Measurements from ENCODE around the gene CCDC174.
A peak's percentile ranks its signal among the peaks of the same experiment; 100 is the strongest.

Gene CCDC174

DNA sequence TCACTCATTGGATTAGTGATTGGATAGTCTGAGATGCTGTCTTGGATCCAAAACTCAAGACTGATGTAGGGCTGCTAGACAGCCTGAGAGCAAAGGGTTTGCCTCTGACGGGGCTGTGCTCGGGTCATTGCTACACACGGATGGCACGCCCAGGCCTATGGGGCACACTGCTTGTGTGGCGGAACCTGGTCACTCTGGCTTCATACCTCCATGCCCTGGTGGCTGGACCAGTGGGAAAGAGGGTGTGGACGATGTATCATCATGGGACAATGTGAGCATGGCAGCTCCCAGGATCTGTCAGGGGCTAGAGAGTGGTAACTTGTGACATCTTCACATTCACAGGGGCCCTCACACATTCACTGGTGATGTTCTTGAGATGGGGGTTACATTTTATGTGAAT, 18.1 kb upstream of the CCDC174 start:
- no peak overlapping the region for H3K4me3 ChIP-seq (ENCODE audit: low read depth, low read length)
- TF ChIP-seq, protein P1, sequence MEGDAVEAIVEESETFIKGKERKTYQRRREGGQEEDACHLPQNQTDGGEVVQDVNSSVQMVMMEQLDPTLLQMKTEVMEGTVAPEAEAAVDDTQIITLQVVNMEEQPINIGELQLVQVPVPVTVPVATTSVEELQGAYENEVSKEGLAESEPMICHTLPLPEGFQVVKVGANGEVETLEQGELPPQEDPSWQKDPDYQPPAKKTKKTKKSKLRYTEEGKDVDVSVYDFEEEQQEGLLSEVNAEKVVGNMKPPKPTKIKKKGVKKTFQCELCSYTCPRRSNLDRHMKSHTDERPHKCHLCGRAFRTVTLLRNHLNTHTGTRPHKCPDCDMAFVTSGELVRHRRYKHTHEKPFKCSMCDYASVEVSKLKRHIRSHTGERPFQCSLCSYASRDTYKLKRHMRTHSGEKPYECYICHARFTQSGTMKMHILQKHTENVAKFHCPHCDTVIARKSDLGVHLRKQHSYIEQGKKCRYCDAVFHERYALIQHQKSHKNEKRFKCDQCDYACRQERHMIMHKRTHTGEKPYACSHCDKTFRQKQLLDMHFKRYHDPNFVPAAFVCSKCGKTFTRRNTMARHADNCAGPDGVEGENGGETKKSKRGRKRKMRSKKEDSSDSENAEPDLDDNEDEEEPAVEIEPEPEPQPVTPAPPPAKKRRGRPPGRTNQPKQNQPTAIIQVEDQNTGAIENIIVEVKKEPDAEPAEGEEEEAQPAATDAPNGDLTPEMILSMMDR (IDR thresholded peaks at IDR 0.05; ENCODE audit: low read depth, low read length): no peak

DNA sequence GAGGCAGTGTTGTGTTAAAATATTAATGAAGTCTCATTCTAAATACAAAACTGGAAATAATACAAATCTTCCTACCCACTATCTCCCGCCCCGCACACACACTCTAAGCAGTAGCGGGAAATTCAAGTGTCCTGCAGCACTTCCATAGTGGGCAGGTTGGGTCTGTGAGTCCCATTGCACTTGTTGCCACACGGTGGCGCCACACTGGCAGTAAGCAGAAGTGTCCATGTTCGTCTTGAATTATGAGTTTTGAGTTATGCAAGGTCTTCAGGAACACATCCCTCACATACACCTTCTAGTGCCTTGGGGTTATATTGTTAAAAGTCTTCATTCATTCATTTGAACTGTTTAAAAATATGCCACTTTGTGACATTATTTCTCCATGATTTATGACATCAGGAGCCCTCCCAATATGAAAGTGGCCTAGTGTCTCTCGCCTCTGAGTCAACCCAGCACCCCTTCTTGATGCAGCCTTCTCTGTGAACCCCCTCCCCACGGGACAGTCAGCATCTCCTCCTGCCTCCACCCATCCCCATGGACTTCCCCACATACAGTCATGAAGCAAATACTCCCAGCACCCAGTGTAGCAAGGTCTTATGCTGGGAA, 17.6 kb upstream of the CCDC174 start:
- no peak overlapping the region for H3K4me3 ChIP-seq (ENCODE audit: low read depth, low read length)

DNA sequence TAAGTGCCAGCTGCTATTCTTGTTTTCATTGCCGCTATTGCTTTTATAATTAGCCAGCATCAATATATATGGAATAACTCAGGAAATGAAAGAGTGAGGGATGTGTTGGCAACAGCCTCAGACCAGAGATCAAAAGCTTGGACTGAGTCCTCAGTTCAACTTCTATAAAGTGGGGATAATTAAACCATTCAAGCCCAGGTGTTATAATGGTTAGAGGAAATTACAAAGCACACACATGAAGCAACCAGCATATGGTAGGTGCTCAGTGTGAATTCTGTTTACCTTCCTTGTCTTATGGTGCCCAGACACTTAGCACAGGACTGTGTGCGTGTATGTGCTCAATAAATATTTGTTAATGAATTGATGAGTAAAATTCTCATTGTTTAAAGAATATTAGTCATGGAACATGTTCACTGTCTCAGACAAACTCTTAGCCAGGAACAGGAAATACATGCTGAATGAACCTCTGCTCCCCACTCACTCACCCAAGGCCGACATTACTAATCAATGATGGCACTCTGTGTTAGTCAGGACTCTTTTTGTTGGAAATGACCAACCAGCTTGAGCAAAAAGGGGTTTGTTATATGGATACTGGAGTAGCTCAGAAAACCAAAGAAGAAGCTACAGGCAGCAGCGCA, 16.7 kb upstream of the CCDC174 start:
- TF ChIP-seq, protein P1 (IDR thresholded peaks at IDR 0.05; ENCODE audit: low read depth, low read length): no peak
- H3K4me3 ChIP-seq (ENCODE audit: low read depth, low read length): no peak overlapping the region

More for the DNA sequence above, 17.6 kb upstream of the CCDC174 start:
- TF ChIP-seq, protein P1 (IDR thresholded peaks at IDR 0.05; ENCODE audit: low read depth, low read length): peak; percentile 56

DNA sequence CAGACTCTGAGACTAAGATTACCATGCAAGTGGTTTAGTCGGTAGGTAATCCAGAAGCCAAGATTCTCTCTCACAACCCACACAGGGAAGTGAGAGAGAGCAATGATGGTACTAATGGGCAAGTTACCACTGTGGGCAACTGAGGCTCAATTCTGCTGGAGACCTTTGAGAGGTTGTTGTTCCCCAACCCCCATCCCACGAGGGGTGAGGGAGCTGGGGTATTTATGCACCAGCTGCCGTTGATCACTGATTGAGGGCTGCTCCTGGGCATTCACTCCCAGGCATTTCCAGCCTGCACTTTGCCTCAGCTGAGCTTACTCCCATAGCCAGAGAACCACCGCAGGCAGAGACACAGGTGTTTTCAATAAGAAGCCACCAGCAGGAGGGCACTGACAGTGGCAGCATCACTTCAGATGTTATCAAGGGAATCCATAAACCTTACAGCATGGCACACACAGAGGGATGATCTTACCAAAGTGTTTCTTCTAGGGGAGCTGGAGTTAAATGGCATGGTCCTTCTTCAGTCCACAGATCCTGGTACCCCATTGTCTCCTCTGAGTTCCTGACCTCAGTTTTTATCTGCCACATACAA, 15.0 kb upstream of the CCDC174 start:
- H3K4me3 ChIP-seq (ENCODE audit: low read depth, low read length): no peak overlapping the region

DNA sequence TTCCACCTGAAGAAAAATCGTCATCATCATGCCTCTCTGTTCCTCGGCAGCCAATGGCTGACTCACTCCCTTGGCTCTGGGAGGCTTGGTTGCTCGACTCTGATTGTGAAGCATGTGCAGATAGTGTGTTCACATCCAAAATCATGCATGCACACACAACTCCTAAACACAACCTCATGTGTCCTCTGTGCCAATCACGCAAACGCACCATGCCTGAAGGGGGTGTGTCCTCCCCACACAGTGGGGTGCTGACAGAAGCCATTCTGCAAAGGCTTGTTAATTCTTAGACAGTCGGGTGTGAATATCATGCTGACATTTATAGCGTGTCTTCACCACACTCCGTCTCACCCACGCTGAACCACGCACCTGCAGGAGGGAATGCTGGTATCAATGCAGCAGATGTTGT, 11.4 kb upstream of the CCDC174 start:
- TF ChIP-seq, protein P1 (IDR thresholded peaks at IDR 0.05; ENCODE audit: low read depth, low read length): no peak
- H3K4me3 ChIP-seq (ENCODE audit: low read depth, low read length): no peak overlapping the region

More for the DNA sequence above, 15.0 kb upstream of the CCDC174 start:
- TF ChIP-seq, protein P1 (IDR thresholded peaks at IDR 0.05; ENCODE audit: low read depth, low read length): no peak

DNA sequence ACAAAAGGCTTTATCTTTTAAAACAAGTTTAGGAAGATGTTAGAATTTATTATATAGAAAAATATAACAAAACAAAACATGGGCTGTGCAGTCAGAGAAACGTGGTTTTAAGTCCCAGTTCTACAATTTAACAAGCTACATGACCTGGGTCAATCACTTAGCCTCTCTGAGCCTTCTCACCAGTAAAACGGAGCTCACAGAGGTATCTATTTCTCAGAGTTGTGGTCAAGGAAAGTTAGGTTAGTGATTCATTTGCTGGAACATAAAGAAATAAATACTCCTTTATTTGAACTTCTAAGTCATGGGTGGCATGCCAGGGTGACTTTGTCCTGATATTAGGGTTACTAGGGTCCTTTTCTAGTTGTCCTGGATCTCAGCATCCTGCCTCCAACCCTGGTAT, 10.8 kb upstream of the CCDC174 start:
- TF ChIP-seq, protein P1 (IDR thresholded peaks at IDR 0.05; ENCODE audit: low read depth, low read length): no peak
- H3K4me3 ChIP-seq (ENCODE audit: low read depth, low read length): no peak overlapping the region

DNA sequence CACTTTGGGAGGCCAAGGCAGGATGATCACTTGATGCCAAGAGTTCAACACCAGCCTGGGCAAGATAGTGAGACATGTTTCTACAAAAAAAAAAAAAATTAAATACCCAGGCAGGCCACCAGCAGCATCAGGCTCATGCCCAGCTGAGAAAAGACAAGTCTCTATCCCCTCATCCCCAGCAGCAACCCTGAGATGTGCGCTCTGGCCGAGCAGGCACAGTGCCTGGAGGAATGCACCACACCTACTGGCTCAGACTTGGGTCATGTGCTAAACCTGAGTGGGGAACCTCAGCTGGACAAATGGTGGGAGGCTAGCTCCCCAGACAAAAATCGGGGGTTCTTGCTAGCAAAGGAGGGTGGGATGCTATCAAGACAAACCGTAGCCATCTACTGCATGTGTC, 10.2 kb upstream of the CCDC174 start:
- H3K4me3 ChIP-seq (ENCODE audit: low read depth, low read length): no peak overlapping the region
- TF ChIP-seq, protein P1 (IDR thresholded peaks at IDR 0.05; ENCODE audit: low read depth, low read length): no peak

Data from WI38 (cell line).